Endothelial cell (in vitro differentiated cells): Measurements from ENCODE around the gene TDRD7. TPM values are rescaled to one million over a fixed set of nuclear protein-coding genes. Genes with fewer than 3 reads are reported as not detected.

Experiments used
- DNase-seq: peaks from one replicate; pipeline ENCODE4 v3.0.0; 2021; ENCODE audit warnings: low spot score
- H3K27ac Mint-ChIP-seq: one replicate; pipeline ENCODE4 v1.8.0; 2021; ENCODE audit warnings: mixed read lengths, inconsistent platforms; ENCODE audit not compliant: unreplicated experiment
- H3K27me3 Mint-ChIP-seq: one replicate; pipeline ENCODE4 v1.8.0; 2021; ENCODE audit warnings: mild to moderate bottlenecking, moderate library complexity, mixed read lengths, inconsistent platforms; ENCODE audit not compliant: unreplicated experiment
- H3K36me3 Mint-ChIP-seq: one replicate; pipeline ENCODE4 v1.8.0; 2021; ENCODE audit warnings: mild to moderate bottlenecking, low read depth, mixed read lengths, inconsistent platforms; ENCODE audit not compliant: unreplicated experiment
- H3K4me1 Mint-ChIP-seq: one replicate; pipeline ENCODE4 v1.8.0; 2021; ENCODE audit warnings: mild to moderate bottlenecking, mixed read lengths, inconsistent platforms; ENCODE audit not compliant: unreplicated experiment
- H3K4me3 Mint-ChIP-seq: one replicate; pipeline ENCODE4 v1.8.0; 2021; ENCODE audit warnings: mild to moderate bottlenecking, mixed read lengths, inconsistent platforms; ENCODE audit not compliant: unreplicated experiment
- H3K9me3 Mint-ChIP-seq: one replicate; pipeline ENCODE4 v1.8.0; 2021; ENCODE audit warnings: mixed read lengths, inconsistent platforms; ENCODE audit not compliant: unreplicated experiment
- microRNA-seq: library from miRNA; unstranded; fragments of <30 nt; microRNA quantifications from one replicate; pipeline ENCODE4, GENCODE V29; 2020; ENCODE audit not compliant: unreplicated experiment
- total RNA-seq: library from RNA; stranded (reverse); fragmentation: NEBNext Ultra II Directional; extraction: Animal tissue kit (Norgen Biotek cat#: 25700); gene quantifications from one replicate; pipeline ENCODE4 v1.2.1, GENCODE V29; 2021; ENCODE audit not compliant: unreplicated experiment
- TF ChIP-seq, protein P1 (sequence below): fragments of 200-600 bp; sonication (generic); IDR thresholded peaks from one replicate; pipeline ENCODE4 v1.5.0; 2021; ENCODE audit warnings: antibody characterized with exemption; ENCODE audit not compliant: unreplicated experiment

Gene TDRD7
- total RNA-seq, 1 donor from 2014 or later: 17.5 TPM

GRCh38 chr9:97536480-97536879, 124.6 kb downstream of the TDRD7 start:
- Mint-ChIP-seq H3K9me3 (no peaks in the 10 kb centered on the region), H3K4me3 (no peak overlapping the region)
- TF ChIP-seq, protein P1, sequence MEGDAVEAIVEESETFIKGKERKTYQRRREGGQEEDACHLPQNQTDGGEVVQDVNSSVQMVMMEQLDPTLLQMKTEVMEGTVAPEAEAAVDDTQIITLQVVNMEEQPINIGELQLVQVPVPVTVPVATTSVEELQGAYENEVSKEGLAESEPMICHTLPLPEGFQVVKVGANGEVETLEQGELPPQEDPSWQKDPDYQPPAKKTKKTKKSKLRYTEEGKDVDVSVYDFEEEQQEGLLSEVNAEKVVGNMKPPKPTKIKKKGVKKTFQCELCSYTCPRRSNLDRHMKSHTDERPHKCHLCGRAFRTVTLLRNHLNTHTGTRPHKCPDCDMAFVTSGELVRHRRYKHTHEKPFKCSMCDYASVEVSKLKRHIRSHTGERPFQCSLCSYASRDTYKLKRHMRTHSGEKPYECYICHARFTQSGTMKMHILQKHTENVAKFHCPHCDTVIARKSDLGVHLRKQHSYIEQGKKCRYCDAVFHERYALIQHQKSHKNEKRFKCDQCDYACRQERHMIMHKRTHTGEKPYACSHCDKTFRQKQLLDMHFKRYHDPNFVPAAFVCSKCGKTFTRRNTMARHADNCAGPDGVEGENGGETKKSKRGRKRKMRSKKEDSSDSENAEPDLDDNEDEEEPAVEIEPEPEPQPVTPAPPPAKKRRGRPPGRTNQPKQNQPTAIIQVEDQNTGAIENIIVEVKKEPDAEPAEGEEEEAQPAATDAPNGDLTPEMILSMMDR: no peak

DNA sequence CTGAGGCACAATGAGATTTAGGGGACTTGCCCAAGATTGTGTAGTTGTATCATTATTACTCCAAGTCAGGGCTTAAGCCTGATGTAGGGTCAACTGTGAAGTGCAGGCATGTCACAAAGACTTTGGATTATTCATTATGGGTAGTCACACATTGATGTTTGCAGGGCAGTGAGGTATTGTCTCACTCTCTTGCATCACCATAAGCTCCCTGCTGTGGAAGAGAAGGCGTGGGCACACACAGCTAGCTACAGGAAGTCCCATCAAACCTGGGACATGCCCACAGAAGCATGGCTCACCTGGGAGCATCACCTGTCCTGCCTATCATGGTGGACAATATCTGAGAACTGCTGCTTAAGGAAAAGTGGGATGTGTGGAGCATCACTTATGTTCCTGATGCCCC, 131.7 kb downstream of the TDRD7 start:
- no peak overlapping the region for H3K27ac Mint-ChIP-seq
- no peak overlapping the region for H3K4me3 Mint-ChIP-seq

More at GRCh38 chr9:97536480-97536879, 124.6 kb downstream of the TDRD7 start:
- peaks cover 2% of the 10 kb centered on the region for H3K27me3 Mint-ChIP-seq
- no peak overlapping the region for H3K27ac Mint-ChIP-seq
- no peak for DNase-seq
- H3K4me1 Mint-ChIP-seq: no peaks in the 10 kb centered on the region
- no peaks in the 10 kb centered on the region for H3K36me3 Mint-ChIP-seq

DNA sequence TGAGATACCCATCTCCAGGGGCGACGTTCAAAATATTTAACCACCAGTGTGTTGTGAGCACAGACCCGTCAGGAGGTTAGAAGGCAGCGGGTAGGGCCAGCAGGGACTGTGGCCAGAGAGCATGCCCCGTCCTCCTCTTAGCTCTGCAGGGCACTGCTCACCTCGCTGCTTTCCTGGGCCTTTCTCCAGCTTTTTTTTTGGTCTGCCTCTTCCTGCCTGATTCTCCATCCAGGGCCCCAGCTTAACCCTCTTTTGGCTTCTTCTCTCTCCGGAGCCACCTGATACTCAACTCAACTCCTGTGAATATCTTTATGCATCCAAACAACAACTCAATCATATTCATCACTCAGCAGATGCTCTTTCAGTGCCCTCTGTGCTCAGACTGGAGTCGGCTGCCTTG, 133.6 kb downstream of the TDRD7 start:
- Mint-ChIP-seq H3K36me3 (no peaks in the 10 kb centered on the region), H3K9me3 (no peaks in the 10 kb centered on the region), H3K27me3 (peaks cover 6% of the 10 kb centered on the region), H3K4me3 (no peak overlapping the region), H3K4me1 (no peaks in the 10 kb centered on the region), H3K27ac (no peak overlapping the region)
- TF ChIP-seq, protein P1: no peak
- no peak for DNase-seq

More for the DNA sequence above, 131.7 kb downstream of the TDRD7 start:
- H3K4me1 Mint-ChIP-seq: no peaks in the 10 kb centered on the region
- H3K27me3 Mint-ChIP-seq: peaks cover 6% of the 10 kb centered on the region
- TF ChIP-seq, protein P1: no peak
- no peaks in the 10 kb centered on the region for H3K36me3 Mint-ChIP-seq
- DNase-seq: no peak
- no peaks in the 10 kb centered on the region for H3K9me3 Mint-ChIP-seq

Small RNAs within 50 kb of the gene (microRNA-seq; reads per million reads assigned to microRNA genes)
- not detected for gene MIR1302-8

Other genes starting within 250 kb of the TDRD7 start
- 7.7 TPM for gene CCDC180, start 104.4 kb upstream of the TDRD7 start, total RNA-seq
- gene TMOD1, start 89.6 kb downstream of the TDRD7 start, total RNA-seq: 0.41 TPM
- 17.5 TPM for gene TSTD2, start 221.3 kb downstream of the TDRD7 start, total RNA-seq
- gene NCBP1, start 221.7 kb downstream of the TDRD7 start, total RNA-seq: 34.6 TPM